Activated CD4-positive, CD25-positive, alpha-beta regulatory T cell (primary cell): ENCODE data around the gene OR7D4.
"Not testable (repeated sequence)": the region's sequence is repeated elsewhere in the genome, so short reads cannot be mapped to it uniquely, and the experiment has no call there.

Experiments used
- DNase-seq, 4 experiments: peaks; one replicate each; lab custom pipeline; 2025; lab: John Stamatoyannopoulos, UW

The OR7D4 gene

GRCh38 chr19:9219489-9219888 is at the start of gene OR7D4:
TSS of gene OR7D4 (minus strand) at chr19:9219589. CDS start at chr19:9214837, 4,752 bp downstream.
- DNase-seq = no peak

GRCh38 chr19:9251236-9251635 is 31.8 kb upstream of the OR7D4 start:
- DNase-seq = no peak

- DNase-seq = no peak
These were observed 31.2 kb upstream of the OR7D4 start, which contains the start of gene OR7E24 for GRCh38 chr19:9250630-9251029. TSS of gene OR7E24 (plus strand) at chr19:9250930. CDS start at chr19:9251044, 114 bp downstream.

- DNase-seq = peak; percentile 17 to 45 (median 38)
These were observed 13.8 kb downstream of the OR7D4 start for GRCh38 chr19:9205501-9206113.

- not testable (repeated sequence) for DNase-seq
These were observed 21.3 kb downstream of the OR7D4 start for GRCh38 chr19:9198044-9198443.

- no peak for DNase-seq
These were observed 29.9 kb downstream of the OR7D4 start for GRCh38 chr19:9189535-9189934.

GRCh38 chr19:9187191-9187590 is 32.2 kb downstream of the OR7D4 start:
- DNase-seq = no peak

GRCh38 chr19:9183000-9183399 is 36.4 kb downstream of the OR7D4 start:
- no peak for DNase-seq

- no peak for DNase-seq
These were observed 40.5 kb downstream of the OR7D4 start, which contains the start of gene OR7D2 for GRCh38 chr19:9178901-9179300. TSS of gene OR7D2 (plus strand) at chr19:9178979. CDS start at chr19:9185782, 6,803 bp downstream.

- no peak for DNase-seq
These were observed 44.1 kb downstream of the OR7D4 start for GRCh38 chr19:9175326-9175725.

- DNase-seq = no peak
These were observed 47.9 kb downstream of the OR7D4 start for GRCh38 chr19:9171393-9171991.

- DNase-seq = no peak
These were observed 52.5 kb downstream of the OR7D4 start for GRCh38 chr19:9166846-9167245.

- DNase-seq = no peak
These were observed 54.1 kb downstream of the OR7D4 start for GRCh38 chr19:9165261-9165660.

GRCh38 chr19:9161427-9161826 is 58.0 kb downstream of the OR7D4 start:
- no peak for DNase-seq
